22Rv1 (cell line): ENCODE measurements around the gene ZNF81.
"Not testable (repeated sequence)": the region's sequence is repeated elsewhere in the genome, so short reads cannot be mapped to it uniquely, and the experiment has no call there.

Experiments used
- CTCF ChIP-seq: fragments of 450-650 bp; IDR thresholded peaks from 2 replicates; pipeline ENCODE4 v1.5.1; 2017; ENCODE audit warnings: mild to moderate bottlenecking
- ZFX ChIP-seq: fragments of 450-650 bp; IDR thresholded peaks from 2 replicates; pipeline ENCODE4 v1.6.1; 2017; ENCODE audit warnings: antibody characterized with exemption, borderline replicate concordance

GRCh38 chrX:47803103-47803502, 33.6 kb upstream of the ZNF81 start:
- not testable (repeated sequence) for TF ChIP-seq CTCF, ZFX
